ENCODE results near the gene CDH23. TPM values are rescaled to one million over a fixed set of nuclear protein-coding genes. Genes with fewer than 3 reads are reported as not detected.

Gene CDH23
- total RNA-seq, 1 experiment from 2014 or later, result 0.07 TPM

DNA sequence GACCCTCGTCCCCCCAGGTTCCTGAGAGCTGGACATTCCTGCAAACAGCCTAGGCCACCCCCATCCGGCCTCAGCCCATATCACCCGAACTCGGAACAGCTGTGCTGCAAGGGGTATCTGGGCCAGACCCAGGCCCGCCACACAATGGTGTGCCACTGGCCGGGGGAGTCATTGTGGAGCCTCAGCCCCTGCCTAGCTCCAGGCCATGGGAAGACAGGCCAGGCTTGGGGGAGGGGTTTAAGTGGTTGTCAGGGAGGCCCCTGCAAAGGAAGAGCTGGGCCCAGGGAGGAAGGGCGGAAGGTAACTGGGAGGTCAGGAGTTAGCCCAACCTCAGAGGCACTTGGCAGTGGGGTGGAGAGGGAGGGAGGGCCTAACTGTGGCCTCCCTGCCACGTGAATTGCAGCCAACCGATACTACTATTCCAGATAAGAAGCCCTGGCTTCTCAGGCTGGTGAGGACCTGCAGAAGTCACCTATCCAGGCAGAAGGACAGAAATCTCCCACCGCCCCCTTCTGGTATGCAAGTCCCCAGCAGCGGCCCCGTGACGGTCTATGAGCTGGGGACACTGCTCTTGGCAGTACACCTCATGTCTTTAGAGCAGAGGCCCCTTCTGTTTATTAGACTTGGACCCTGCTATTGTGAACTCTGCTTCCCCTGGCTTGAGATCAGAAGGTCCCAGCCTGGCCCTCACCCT is 349.8 kb downstream of the CDH23 start:
- BruUV-seq (replicated peaks), result no TSS peak
- H3K27me3 Mint-ChIP-seq (ENCODE audit: unreplicated experiment), result no peaks in the 10 kb centered on the region
- DNase-seq, result peak; percentile 58
- peak overlapping the region; percentile 8 for H3K27ac Mint-ChIP-seq (ENCODE audit: unreplicated experiment)
- CTCF ChIA-PET, result interaction anchor here (0.8 to 1.9 kb wide), 2 partner anchors 17 to 587 kb away, joined by 3 to 4 read pairs; no protein-coding TSS in a partner anchor
- TF ChIP-seq, protein P1, sequence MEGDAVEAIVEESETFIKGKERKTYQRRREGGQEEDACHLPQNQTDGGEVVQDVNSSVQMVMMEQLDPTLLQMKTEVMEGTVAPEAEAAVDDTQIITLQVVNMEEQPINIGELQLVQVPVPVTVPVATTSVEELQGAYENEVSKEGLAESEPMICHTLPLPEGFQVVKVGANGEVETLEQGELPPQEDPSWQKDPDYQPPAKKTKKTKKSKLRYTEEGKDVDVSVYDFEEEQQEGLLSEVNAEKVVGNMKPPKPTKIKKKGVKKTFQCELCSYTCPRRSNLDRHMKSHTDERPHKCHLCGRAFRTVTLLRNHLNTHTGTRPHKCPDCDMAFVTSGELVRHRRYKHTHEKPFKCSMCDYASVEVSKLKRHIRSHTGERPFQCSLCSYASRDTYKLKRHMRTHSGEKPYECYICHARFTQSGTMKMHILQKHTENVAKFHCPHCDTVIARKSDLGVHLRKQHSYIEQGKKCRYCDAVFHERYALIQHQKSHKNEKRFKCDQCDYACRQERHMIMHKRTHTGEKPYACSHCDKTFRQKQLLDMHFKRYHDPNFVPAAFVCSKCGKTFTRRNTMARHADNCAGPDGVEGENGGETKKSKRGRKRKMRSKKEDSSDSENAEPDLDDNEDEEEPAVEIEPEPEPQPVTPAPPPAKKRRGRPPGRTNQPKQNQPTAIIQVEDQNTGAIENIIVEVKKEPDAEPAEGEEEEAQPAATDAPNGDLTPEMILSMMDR (IDR thresholded peaks at IDR 0.05; ENCODE audit: unreplicated experiment), result no peak
- peaks cover 24% of the 10 kb centered on the region for H3K36me3 Mint-ChIP-seq (ENCODE audit: insufficient read depth, unreplicated experiment)
- no peaks in the 10 kb centered on the region for H3K9me3 Mint-ChIP-seq (ENCODE audit: low read depth, unreplicated experiment)
- intact Hi-C loops (cut with micrococcal nuclease; ENCODE audit: unreplicated experiment), result no loop called here
- no peak overlapping the region for H3K4me3 Mint-ChIP-seq (ENCODE audit: low read depth, unreplicated experiment)
- H3K4me1 Mint-ChIP-seq (ENCODE audit: low read depth, unreplicated experiment), result peaks cover 34% of the 10 kb centered on the region

- Mint-ChIP-seq H3K4me3 (ENCODE audit: low read depth, unreplicated experiment) (no peak overlapping the region), H3K27me3 (ENCODE audit: unreplicated experiment) (no peaks in the 10 kb centered on the region), H3K36me3 (ENCODE audit: insufficient read depth, unreplicated experiment) (peaks cover 24% of the 10 kb centered on the region), H3K27ac (ENCODE audit: unreplicated experiment) (peak overlapping the region; percentile 8), H3K4me1 (ENCODE audit: low read depth, unreplicated experiment) (peaks cover 34% of the 10 kb centered on the region), H3K9me3 (ENCODE audit: low read depth, unreplicated experiment) (no peaks in the 10 kb centered on the region)
- intact Hi-C loops (cut with micrococcal nuclease; ENCODE audit: unreplicated experiment), result no loop called here
- CTCF ChIA-PET, result interaction anchor here (0.8 to 1.9 kb wide), 2 partner anchors 18 to 586 kb away, joined by 3 to 4 read pairs; no protein-coding TSS in a partner anchor
- TF ChIP-seq, protein P1 (IDR thresholded peaks at IDR 0.05; ENCODE audit: unreplicated experiment), result no peak
- BruUV-seq (replicated peaks), result no TSS peak
- no peak for DNase-seq
Observed at GRCh38 chr10:71747039-71747531, 350.4 kb downstream of the CDH23 start.

- H3K9me3 Mint-ChIP-seq (ENCODE audit: low read depth, unreplicated experiment), result no peaks in the 10 kb centered on the region
- no peak overlapping the region for H3K4me3 Mint-ChIP-seq (ENCODE audit: low read depth, unreplicated experiment)
- CTCF ChIA-PET, result interaction anchor here (0.8 to 1.9 kb wide), 3 partner anchors 17 to 586 kb away, joined by 3 to 4 read pairs (median 3); no protein-coding TSS in a partner anchor
- no peak for DNase-seq
- no peaks in the 10 kb centered on the region for H3K27me3 Mint-ChIP-seq (ENCODE audit: unreplicated experiment)
- no TSS peak for BruUV-seq (replicated peaks)
- peaks cover 26% of the 10 kb centered on the region for H3K4me1 Mint-ChIP-seq (ENCODE audit: low read depth, unreplicated experiment)
- peak overlapping the region; percentile 8 for H3K27ac Mint-ChIP-seq (ENCODE audit: unreplicated experiment)
- H3K36me3 Mint-ChIP-seq (ENCODE audit: insufficient read depth, unreplicated experiment), result peaks cover 30% of the 10 kb centered on the region
- TF ChIP-seq, protein P1 (IDR thresholded peaks at IDR 0.05; ENCODE audit: unreplicated experiment), result no peak
- intact Hi-C loops (cut with micrococcal nuclease; ENCODE audit: unreplicated experiment), result no loop called here
Observed at GRCh38 chr10:71747551-71748523, 351.1 kb downstream of the CDH23 start.

GRCh38 chr10:71748671-71749191 is 352.0 kb downstream of the CDH23 start:
- CTCF ChIA-PET, result interaction anchor here (0.7 to 0.9 kb wide), 2 partner anchors 13 to 63 kb away, joined by 3 read pairs; no protein-coding TSS in a partner anchor
- intact Hi-C loops (cut with micrococcal nuclease; ENCODE audit: unreplicated experiment), result no loop called here
- H3K9me3 Mint-ChIP-seq (ENCODE audit: low read depth, unreplicated experiment), result no peaks in the 10 kb centered on the region
- H3K36me3 Mint-ChIP-seq (ENCODE audit: insufficient read depth, unreplicated experiment), result peaks cover 30% of the 10 kb centered on the region
- BruUV-seq (replicated peaks), result no TSS peak
- H3K27ac Mint-ChIP-seq (ENCODE audit: unreplicated experiment), result no peak overlapping the region
- H3K4me3 Mint-ChIP-seq (ENCODE audit: low read depth, unreplicated experiment), result no peak overlapping the region
- DNase-seq, result no peak
- H3K27me3 Mint-ChIP-seq (ENCODE audit: unreplicated experiment), result no peaks in the 10 kb centered on the region
- TF ChIP-seq, protein P1 (IDR thresholded peaks at IDR 0.05; ENCODE audit: unreplicated experiment), result no peak
- H3K4me1 Mint-ChIP-seq (ENCODE audit: low read depth, unreplicated experiment), result peaks cover 21% of the 10 kb centered on the region
